K562 (cell line): Measurements from ENCODE around the gene ATF6B.

Experiments used
- CBX2 ChIP-seq: fragments of 200-600 bp; sonication (generic); IDR thresholded peaks from one replicate; pipeline ENCODE4 v1.6.1; 2012; ENCODE audit warnings: mild to moderate bottlenecking, low read length, inconsistent platforms; ENCODE audit not compliant: insufficient read depth, poor library complexity, severe bottlenecking
- HDAC2 ChIP-seq: fragments of 450-650 bp; IDR thresholded peaks from 2 replicates; pipeline ENCODE4 v1.6.1; 2016; ENCODE audit warnings: mild to moderate bottlenecking
- MAFK ChIP-seq: IDR thresholded peaks from 2 replicates; pipeline ENCODE4 v1.6.1; 2011; ENCODE audit warnings: low read length, improper control_type of control experiment
- MXI1 ChIP-seq: IDR thresholded peaks from 2 replicates; pipeline ENCODE4 v1.6.1; 2011; ENCODE audit warnings: low read depth, mild to moderate bottlenecking, improper control_type of control experiment, low read length
- MYNN ChIP-seq, 2 experiments: sonication (generic); formaldehyde crosslinking in 1 of 2; IDR thresholded peaks; 2 replicates each; pipeline versions ENCODE4 v1.5.0 to v1.6.1; 2016 to 2020; ENCODE audit warnings: antibody characterized with exemption in 1 of 2, missing genetic modification reagents in 1 of 2
- SMARCA5 ChIP-seq: fragments of 450-650 bp; IDR thresholded peaks from 2 replicates; pipeline ENCODE4 v1.6.1; 2016
- TF ChIP-seq, protein P1 (sequence below): fragments of 450-650 bp; IDR thresholded peaks from 2 replicates; pipeline ENCODE4 v1.6.1; 2017; ENCODE audit warnings: mild to moderate bottlenecking, moderate library complexity
- TF ChIP-seq, protein P2 (sequence below), 3 experiments: IDR thresholded peaks in 2 of 3; conservative IDR thresholded peaks in 1 of 3; 2 replicates each; pipeline ENCODE4 v1.5.1; 2011 to 2012; ENCODE audit warnings: low read length in 3 of 3, mild to moderate bottlenecking in 3 of 3, control low read depth in 2 of 3, improper control_type of control experiment in 1 of 3, inconsistent platforms in 1 of 3, low read depth in 1 of 3, mixed read lengths in 1 of 3, moderate library complexity in 1 of 3; ENCODE audit not compliant: insufficient read depth in 2 of 3

- TF ChIP-seq HDAC2 (no peak), MYNN (IDR thresholded peaks at IDR 0.05) (no peak), MYNN (CRISPR knock-in tag; IDR thresholded peaks at IDR 0.05) (no peak), MAFK (no peak), CBX2 (no peak), SMARCA5 (no peak), MXI1 (no peak)
- TF ChIP-seq, protein P1, sequence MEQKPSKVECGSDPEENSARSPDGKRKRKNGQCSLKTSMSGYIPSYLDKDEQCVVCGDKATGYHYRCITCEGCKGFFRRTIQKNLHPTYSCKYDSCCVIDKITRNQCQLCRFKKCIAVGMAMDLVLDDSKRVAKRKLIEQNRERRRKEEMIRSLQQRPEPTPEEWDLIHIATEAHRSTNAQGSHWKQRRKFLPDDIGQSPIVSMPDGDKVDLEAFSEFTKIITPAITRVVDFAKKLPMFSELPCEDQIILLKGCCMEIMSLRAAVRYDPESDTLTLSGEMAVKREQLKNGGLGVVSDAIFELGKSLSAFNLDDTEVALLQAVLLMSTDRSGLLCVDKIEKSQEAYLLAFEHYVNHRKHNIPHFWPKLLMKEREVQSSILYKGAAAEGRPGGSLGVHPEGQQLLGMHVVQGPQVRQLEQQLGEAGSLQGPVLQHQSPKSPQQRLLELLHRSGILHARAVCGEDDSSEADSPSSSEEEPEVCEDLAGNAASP: no peak
- TF ChIP-seq, protein P2, sequence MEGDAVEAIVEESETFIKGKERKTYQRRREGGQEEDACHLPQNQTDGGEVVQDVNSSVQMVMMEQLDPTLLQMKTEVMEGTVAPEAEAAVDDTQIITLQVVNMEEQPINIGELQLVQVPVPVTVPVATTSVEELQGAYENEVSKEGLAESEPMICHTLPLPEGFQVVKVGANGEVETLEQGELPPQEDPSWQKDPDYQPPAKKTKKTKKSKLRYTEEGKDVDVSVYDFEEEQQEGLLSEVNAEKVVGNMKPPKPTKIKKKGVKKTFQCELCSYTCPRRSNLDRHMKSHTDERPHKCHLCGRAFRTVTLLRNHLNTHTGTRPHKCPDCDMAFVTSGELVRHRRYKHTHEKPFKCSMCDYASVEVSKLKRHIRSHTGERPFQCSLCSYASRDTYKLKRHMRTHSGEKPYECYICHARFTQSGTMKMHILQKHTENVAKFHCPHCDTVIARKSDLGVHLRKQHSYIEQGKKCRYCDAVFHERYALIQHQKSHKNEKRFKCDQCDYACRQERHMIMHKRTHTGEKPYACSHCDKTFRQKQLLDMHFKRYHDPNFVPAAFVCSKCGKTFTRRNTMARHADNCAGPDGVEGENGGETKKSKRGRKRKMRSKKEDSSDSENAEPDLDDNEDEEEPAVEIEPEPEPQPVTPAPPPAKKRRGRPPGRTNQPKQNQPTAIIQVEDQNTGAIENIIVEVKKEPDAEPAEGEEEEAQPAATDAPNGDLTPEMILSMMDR (IDR thresholded peaks at IDR 0.05 in 2 of 3, conservative IDR thresholded peaks at IDR 0.05 in 1 of 3; ENCODE audit: insufficient read depth in 2 of 3, low read depth in 1 of 3, low read length in 3 of 3): no peak
Observed at GRCh38 chr6:32146287-32146686, 18.2 kb upstream of the ATF6B start.
